ENCODE results near the gene SLC25A48. TPM values are rescaled to one million over a fixed set of nuclear protein-coding genes. Genes with fewer than 3 reads are reported as not detected.

Gene SLC25A48, protein sequence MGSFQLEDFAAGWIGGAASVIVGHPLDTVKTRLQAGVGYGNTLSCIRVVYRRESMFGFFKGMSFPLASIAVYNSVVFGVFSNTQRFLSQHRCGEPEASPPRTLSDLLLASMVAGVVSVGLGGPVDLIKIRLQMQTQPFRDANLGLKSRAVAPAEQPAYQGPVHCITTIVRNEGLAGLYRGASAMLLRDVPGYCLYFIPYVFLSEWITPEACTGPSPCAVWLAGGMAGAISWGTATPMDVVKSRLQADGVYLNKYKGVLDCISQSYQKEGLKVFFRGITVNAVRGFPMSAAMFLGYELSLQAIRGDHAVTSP
- polyA plus RNA-seq (ENCODE audit: insufficient read depth in 1 of 5, insufficient read length in 5 of 5, low replicate concordance in 1 of 5): 1 to 10 TPM in 2 of 5 donors, under 1 TPM in 3; 0.72 to 1.8 (median 0.85) TPM
- long read RNA-seq, donor 1: 0 reads
- long read RNA-seq, donor 2: 0 reads
- long read RNA-seq, donor 3: 0 reads
- long read RNA-seq, donor 4: 0 reads
- long read RNA-seq, donor 5: 0 reads
- long read RNA-seq, donor 6: 0 reads
- long read RNA-seq, donor 7: 0 reads
- long read RNA-seq, donor 8: 0 reads

- peak; percentile 27 to 29 for DNase-seq
Observed at GRCh38 chr5:135834639-135835529, at the start of gene SLC25A48. TSS of gene SLC25A48 (plus strand) at chr5:135834663. CDS start at chr5:135834848, 185 bp downstream.

GRCh38 chr5:135800656-135801055 is 33.8 kb upstream of the SLC25A48 start:
- DNase-seq: no peak

DNA sequence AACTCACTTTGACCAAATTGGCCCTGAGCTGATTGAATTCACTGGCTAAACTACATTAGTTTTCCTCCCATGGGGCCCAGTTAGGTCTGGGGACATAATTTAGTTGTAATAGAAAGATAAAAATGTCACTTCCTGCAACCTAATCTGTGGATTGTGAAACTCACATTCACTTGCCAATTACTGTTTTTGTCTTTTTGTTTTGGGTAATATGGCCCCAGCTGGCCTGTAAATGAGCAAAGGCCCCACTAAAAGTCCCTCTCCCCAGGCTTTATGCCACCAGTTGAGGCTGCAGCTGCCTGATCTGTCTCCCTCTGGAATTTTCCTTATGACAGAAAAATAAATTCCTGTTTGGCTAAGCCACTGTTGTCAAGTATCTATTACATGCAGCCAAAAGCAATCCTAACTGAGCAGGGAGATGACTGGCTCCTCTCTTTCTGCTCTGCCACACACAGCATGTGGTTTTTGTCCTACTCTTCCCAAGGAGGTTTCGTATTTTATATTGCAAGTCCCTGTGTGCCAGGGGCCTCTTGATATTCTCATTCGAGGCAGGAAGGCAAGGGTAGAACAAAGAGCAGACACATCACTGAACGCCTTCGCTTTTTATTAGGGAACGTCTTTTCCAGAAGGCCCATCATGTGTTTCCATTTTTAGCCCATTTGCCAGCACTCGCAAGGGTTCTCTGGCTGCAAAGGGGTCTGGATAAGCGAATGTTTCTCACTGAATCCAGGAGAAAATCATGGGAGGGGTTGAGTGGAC is 24.1 kb upstream of the SLC25A48 start:
- DNase-seq: peak; percentile 41 to 45

DNA sequence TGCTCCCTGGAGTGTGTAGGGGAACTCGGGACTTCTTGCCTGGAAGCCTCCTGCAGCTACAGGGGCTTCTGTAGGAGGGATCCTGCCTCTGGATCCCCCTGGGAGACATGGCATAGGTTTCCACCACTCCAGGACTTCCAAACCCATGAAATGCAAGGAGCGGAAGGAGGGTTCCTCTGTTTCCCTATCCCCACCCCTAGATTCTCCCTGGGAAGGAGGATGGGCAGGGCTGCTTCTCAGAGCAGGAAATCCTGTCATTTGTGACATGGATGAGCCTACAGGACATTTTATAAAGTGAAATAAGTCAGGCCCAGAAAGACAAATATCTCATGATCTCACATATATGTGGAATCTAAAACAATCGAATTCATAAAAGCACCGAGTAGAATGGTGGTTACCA is 23.5 kb upstream of the SLC25A48 start:
- DNase-seq: no peak

- no peak for DNase-seq
Observed at GRCh38 chr5:135813758-135814157, 20.7 kb upstream of the SLC25A48 start.

- no peak for DNase-seq
Observed at GRCh38 chr5:135814316-135814715, 20.1 kb upstream of the SLC25A48 start.

DNA sequence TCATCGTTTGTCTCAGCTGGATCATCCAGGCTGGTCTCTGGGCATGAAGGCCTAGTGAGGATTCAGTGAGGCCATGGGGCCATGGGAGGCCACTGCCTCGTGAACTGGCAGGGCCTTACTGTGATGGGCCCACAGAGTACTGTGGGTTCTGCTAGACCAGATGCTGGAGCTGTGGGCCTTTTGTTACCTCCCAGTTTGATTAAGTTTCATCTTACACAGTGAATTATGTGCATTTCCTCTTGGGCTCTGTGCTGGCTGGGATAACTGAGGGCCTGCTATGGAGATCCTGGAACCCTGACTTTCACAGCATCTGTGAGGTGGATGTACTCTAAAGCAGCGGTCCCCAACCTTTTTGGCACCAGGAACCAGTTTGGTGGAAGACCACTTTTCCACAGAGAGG is 19.7 kb upstream of the SLC25A48 start:
- no peak for DNase-seq

GRCh38 chr5:135821061-135821801 is 13.2 kb upstream of the SLC25A48 start:
- no peak for DNase-seq

- no peak for DNase-seq
Observed at GRCh38 chr5:135821802-135822201, 12.7 kb upstream of the SLC25A48 start.

- no peak for DNase-seq
Observed at GRCh38 chr5:135822286-135822685, 12.2 kb upstream of the SLC25A48 start.

- DNase-seq: no peak
Observed at GRCh38 chr5:135822959-135823358, 11.5 kb upstream of the SLC25A48 start.

DNA sequence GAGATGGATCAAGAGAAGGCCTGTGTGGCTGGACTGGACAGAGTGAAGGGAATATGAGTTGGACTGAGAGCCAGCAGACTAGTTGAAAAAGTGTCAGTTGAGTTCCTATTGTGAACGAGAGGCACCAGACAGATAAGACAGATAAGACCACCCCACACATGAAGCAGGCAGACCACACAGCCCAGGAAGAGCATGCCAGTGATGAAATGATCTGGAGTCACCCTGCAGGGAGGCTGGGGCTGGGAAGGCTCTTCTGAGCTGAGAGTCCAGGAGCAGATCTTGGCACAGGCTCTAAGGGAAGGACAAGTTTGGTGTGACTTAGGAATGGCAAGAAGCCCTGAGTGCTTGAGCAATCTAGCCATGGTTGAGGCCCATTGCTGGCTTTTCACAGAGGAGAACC is 10.6 kb upstream of the SLC25A48 start:
- DNase-seq: no peak

- no peak for DNase-seq
Observed at GRCh38 chr5:135824541-135825041, 9.9 kb upstream of the SLC25A48 start.

GRCh38 chr5:135825373-135826220 is 8.9 kb upstream of the SLC25A48 start:
- DNase-seq: no peak

DNA sequence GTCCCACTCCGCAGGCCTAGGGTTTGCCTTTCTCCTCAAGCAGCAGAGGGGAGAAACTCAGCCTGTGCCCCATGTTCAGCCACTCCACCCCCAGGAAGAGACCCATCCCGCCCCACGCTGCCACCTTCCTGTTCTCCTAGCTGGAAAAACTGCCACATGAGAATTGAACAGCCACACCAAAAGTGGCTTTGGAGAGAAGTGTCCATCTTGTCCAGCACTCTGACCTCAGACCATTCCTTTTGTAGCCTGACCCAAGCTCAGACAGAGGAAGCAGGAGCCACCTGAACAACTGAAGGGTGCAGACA is 8.3 kb upstream of the SLC25A48 start:
- no peak for DNase-seq

DNA sequence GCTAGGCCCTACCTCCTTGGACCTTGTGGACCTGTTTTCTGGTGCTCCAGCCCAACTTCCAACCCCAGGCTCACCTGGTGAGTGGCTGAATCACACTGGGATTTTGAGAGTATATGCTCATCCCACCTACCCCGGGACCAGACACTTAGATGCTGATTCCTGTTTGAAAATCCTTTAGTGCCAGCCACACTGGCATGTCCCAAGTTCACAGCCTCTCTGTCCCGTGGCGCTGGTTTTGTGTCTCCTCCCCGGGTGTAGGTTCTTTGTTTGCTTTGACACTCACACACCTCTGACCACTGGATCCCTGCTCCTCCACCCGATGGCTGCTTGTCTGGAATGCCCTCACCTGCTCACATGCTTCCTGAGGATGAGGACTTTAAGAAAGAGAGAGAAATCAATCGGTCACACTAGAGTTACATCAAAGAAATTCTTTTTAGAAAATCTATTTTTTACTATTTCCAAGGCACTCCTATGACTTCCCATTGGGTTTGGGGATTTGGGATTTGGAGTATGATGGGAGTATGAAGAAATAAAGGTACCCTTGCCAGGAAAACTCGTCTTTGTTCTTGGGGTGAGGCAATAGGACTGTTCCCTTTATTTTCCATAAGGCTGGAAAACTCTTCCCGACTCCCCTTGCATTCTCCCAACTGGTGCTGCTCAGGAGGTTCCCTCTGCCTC is 7.3 kb upstream of the SLC25A48 start:
- DNase-seq: no peak

DNA sequence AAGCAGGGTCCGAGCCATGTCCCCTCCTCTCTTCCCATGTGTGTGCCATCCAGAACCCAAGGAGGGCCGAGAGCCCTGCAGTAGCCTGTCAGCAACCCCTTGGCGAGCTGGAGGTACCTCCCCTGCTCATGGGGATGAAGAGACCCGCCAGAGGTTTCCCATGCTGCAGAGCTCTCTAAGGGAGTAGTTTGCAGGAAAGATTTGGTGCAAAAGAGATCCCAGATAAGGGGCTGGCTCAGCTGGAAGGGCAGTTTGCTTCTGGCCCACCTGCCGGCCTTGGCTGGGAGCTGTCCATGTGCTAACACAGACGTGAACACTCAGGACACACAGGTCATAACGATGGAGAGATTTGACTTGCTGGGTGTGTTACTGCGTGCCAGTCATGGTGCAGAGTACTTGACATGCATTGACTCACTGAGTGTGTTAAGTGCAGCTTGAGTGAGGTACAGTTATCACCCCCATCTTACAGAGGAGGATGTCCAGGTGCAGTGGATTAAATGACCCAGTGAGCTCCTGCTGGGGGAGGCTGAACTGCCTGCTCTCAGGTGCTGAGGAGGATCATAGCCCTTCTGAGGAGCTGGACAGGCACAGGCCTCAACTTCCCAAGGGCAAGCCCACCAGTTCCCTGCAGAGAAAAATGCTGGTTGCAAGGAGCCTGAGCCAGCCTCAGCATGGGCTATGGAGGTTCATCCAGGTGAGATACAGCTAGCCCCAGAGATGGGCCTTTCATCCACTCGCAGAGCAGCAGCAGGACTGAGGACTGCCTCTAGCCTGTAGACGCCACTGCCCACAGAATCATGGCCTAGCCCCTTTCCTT is 6.3 kb upstream of the SLC25A48 start:
- DNase-seq: no peak

- DNase-seq: no peak
Observed at GRCh38 chr5:135828782-135829127, 5.7 kb upstream of the SLC25A48 start.

DNA sequence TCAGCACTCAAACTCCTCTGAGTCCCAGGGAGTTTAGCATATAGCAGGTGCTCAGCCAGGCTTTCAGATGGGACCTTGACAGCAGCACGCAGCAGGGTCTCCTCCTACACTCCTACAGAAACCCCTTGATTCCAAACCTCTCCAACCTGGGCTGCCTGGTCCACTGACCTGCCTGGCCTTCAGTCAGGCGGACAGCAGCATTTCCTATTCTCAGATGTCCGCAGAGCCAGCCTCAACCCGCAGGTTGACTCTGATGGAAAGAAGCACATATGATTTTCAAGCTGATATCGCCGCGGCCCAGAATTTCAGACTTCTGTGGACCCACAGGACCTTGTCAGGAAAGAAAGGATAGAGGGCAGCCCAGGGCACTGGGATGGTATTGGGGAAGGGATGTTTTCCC is 5.3 kb upstream of the SLC25A48 start:
- DNase-seq: no peak

Data from right lung (tissue), 10 donors.